Pancreas (tissue), 10 donors: Measurements from ENCODE around the gene PAN2. TPM values are rescaled to one million over a fixed set of nuclear protein-coding genes. Genes with fewer than 3 reads are reported as not detected.

Experiments
- ATAC-seq, 4 donors: fragments of 200-7000 bp; cut with Tn5 transposase; one replicate each; pipeline versions ENCODE4 v1.8.0 to v1.9.1; 2020; ENCODE audit warnings: mild to moderate bottlenecking in 4 of 4, moderate library complexity in 4 of 4
- DNase-seq, 6 donors: peaks; one replicate each; pipeline ENCODE4 v3.0.0-alpha.2; 2020
- FAIRE-seq: peaks from 2 replicates; lab custom pipeline; 2012; peaks lifted over from hg19 to GRCh38; lab: Jason Lieb, UNC
- H3K27ac ChIP-seq, 4 donors: fragments of 200-600 bp; sonication (generic); 1 replicate in 3 of 4; 2 replicates in 1 of 4; pipeline versions ENCODE4 v1.5.0 to v1.8.0; 2020
- H3K27me3 ChIP-seq, 4 donors: fragments of 200-600 bp; one replicate each; pipeline ENCODE4 v1.8.0; 2021
- H3K36me3 ChIP-seq, 3 donors: fragments of 200-600 bp; sonication (generic) in 1 of 3; one replicate each; pipeline versions ENCODE4 v1.5.0 to v1.8.0; 2020 to 2021
- H3K4me1 ChIP-seq, 3 donors: fragments of 200-600 bp; one replicate each; pipeline ENCODE4 v1.8.0; 2021
- H3K4me3 ChIP-seq, 4 donors: fragments of 200-600 bp; sonication (generic) in 2 of 4; one replicate each; pipeline versions ENCODE4 v1.5.0 to v1.8.0; 2020 to 2021
- H3K9me3 ChIP-seq, 4 donors: fragments of 200-600 bp; one replicate each; pipeline ENCODE4 v1.8.0; 2021
- CTCF ChIP-seq, 4 donors: fragments of 200-600 bp; sonication (generic) in 3 of 4; IDR thresholded peaks; one replicate each; pipeline versions ENCODE4 v1.5.0 to v1.8.0; 2021; ENCODE audit warnings: antibody characterized with exemption in 4 of 4
- WGBS, 2 donors: extraction: QIAGEN DNeasy Blood & Tissue Kit; methylation state at CpG; one replicate each; pipeline ENCODE4 v1.1.7; 2013; 5-methylcytosine and 5-hydroxymethylcytosine counted together
- intact Hi-C, 3 donors: fragments of 100-400 bp; cut with DNase I; formaldehyde crosslinking; loops; one replicate each; pipeline versions ENCODE4 v1.11.1 to v1.14.2; 2022
- polyA plus RNA-seq, 2 donors: library from polyadenylated mRNA; stranded (reverse); fragments of 200-250 nt; gene quantifications; one replicate each; pipeline ENCODE4 v1.2.3, GENCODE V29; 2013
- total RNA-seq, 6 donors: library from RNA; stranded (reverse); fragmentation: NEBNext Ultra II Directional in 4 of 6; extraction: Animal tissue kit (Norgen Biotek cat#: 25700) in 4 of 6; gene quantifications; one replicate each; pipeline versions ENCODE4 v1.2.1 to v1.2.4, GENCODE V29; 2021 to 2023
- donor health status: healthy with polysubstance abuse.
- donor health status: DM: no; HTN: no; CAD: no; lungs with moderate emphysema.
- donor health status: DM: no; HTN: no; CAD: no.
- donor health status: control.
- donor health status: control.
- donor health status: Bipolar disorder and iron deficiency.
- donor health status: DM: yes; HTN: yes; CAD: no.
- donor health status: DM: no; HTN: no; CAD: no.
- donor health status: DM: no; HTN: no; CAD: no.
- donor health status: DM: yes; HTN: yes; CAD: no.

The PAN2 gene
- total RNA-seq (10 to 100 TPM; 24.3 to 73.0 (median 41.7) TPM), polyA plus RNA-seq (100 to 1,000 TPM in 1 of 2 donors, 10 to 100 TPM in 1; 78.5 to 111 TPM)

- intact Hi-C loops: no loop called here
These were observed at the start of gene PAN2 for GRCh38 chr12:56333679-56334489. Gene PAN2 (minus strand): TSS chr12:56334000. CDS start chr12:56333094, 906 bp downstream.

GRCh38 chr12:56382611-56383010, 48.8 kb upstream of the PAN2 start:
- intact Hi-C loops: no loop called here
- H3K36me3 ChIP-seq: no peaks in the 10 kb centered on the region
- no peaks in the 10 kb centered on the region for H3K4me1 ChIP-seq
- no peak for FAIRE-seq
- WGBS, 2 donors: 83 to 84% methylated on average over 16 of the region's 16 CpGs
- H3K27ac ChIP-seq: no peak overlapping the region
- no peak overlapping the region for H3K4me3 ChIP-seq
- no peaks in the 10 kb centered on the region for H3K9me3 ChIP-seq
- no peak for TF ChIP-seq CTCF (IDR thresholded peaks at IDR 0.05)
- ATAC-seq: no peak
- no peak for DNase-seq
- H3K27me3 ChIP-seq: no peaks in the 10 kb centered on the region

More at GRCh38 chr12:56333679-56334489, at the start of gene PAN2:
- peak; percentile 97 to 99 (median 99) for ATAC-seq
- FAIRE-seq: peak; percentile 9
- 0% methylated on average over 45 of the region's 45 CpGs for WGBS, 2 donors
- peak within 1 kb of the TSS; percentile 37 to 68 (median 51) for H3K4me3 ChIP-seq
- TF ChIP-seq CTCF (IDR thresholded peaks at IDR 0.05): peak in 2 of 4 donors; percentile 13 to 22
- no peaks in the 10 kb centered on the region for H3K27me3 ChIP-seq
- H3K36me3 ChIP-seq: no peaks in the 10 kb centered on the region
- H3K4me1 ChIP-seq: peaks cover 0 to 6% (median 0%) of the 10 kb centered on the region in 3 donors
- DNase-seq: peak; percentile 91 to 96 (median 95)
- H3K27ac ChIP-seq: peak within 1 kb of the TSS; percentile 88 to 97 (median 92)
- H3K9me3 ChIP-seq: no peaks in the 10 kb centered on the region

GRCh38 chr12:56377989-56378316, 44.2 kb upstream of the PAN2 start:
- no peak for FAIRE-seq
- no peak for TF ChIP-seq CTCF (IDR thresholded peaks at IDR 0.05)
- no peak overlapping the region for H3K27ac ChIP-seq
- no peaks in the 10 kb centered on the region for H3K27me3 ChIP-seq
- ATAC-seq: no peak
- no peak for DNase-seq
- 20 to 53% methylated on average over 1 of the region's 1 CpG for WGBS, 2 donors
- intact Hi-C loops: no loop called here
- no peaks in the 10 kb centered on the region for H3K4me1 ChIP-seq
- no peak overlapping the region for H3K4me3 ChIP-seq
- H3K36me3 ChIP-seq: no peaks in the 10 kb centered on the region
- H3K9me3 ChIP-seq: no peaks in the 10 kb centered on the region

- no peak for TF ChIP-seq CTCF (IDR thresholded peaks at IDR 0.05)
- 66 to 70% methylated on average over 4 of the region's 4 CpGs for WGBS, 2 donors
- no peaks in the 10 kb centered on the region for H3K36me3 ChIP-seq
- no peaks in the 10 kb centered on the region for H3K4me1 ChIP-seq
- H3K27ac ChIP-seq: no peak overlapping the region
- no peak for FAIRE-seq
- intact Hi-C loops: no loop called here
- no peaks in the 10 kb centered on the region for H3K27me3 ChIP-seq
- DNase-seq: no peak
- H3K4me3 ChIP-seq: no peak overlapping the region
- H3K9me3 ChIP-seq: no peaks in the 10 kb centered on the region
- no peak for ATAC-seq
These were observed 43.6 kb upstream of the PAN2 start for GRCh38 chr12:56377310-56377988.
